ENCODE data around the gene PRXL2B. TPM values are rescaled to one million over a fixed set of nuclear protein-coding genes. Genes with fewer than 3 reads are reported as not detected.
"Not testable (repeated sequence)": the region's sequence is repeated elsewhere in the genome, so short reads cannot be mapped to it uniquely, and the experiment has no call there.

Gene PRXL2B
- total RNA-seq, 4 donors from 2014 or later: 33.7 to 101 (median 50.1) TPM

- Histone ChIP-seq H3K9me3 (peaks cover 6 to 7% of the 10 kb centered on the region in 2 donors), H3K27me3 (no peaks in the 10 kb centered on the region), H3K4me3 (no peak overlapping the region), H3K27ac (no peak overlapping the region), H3K4me1 (peaks cover 0 to 20% (median 12%) of the 10 kb centered on the region in 4 donors), H3K36me3 (no peaks in the 10 kb centered on the region)
- DNase-seq: no peak
- in situ Hi-C loops (cut with MboI; ENCODE audit: low pct_ligation_motif_present in 1 of 4, low pct_unique_long_range_greater_than_20kb in 1 of 4, low sequenced_read_pairs in 3 of 4) (loop anchor here in 1 of 4 donors (25.0 kb wide), 1 partner anchor 157 kb away; the partner anchor contains the start of gene PEX10), intact Hi-C loops (cut with DNase I; ENCODE audit: low total_unique reads) (no loop called here)
- WGBS, 2 donors (ENCODE audit: low coverage in 1 of 2): 82% methylated on average over 15 of the region's 17 CpGs; no CpG with 5 or more reads in 1 of the 2 donors
- TF ChIP-seq EP300 (IDR thresholded peaks at IDR 0.05; ENCODE audit: low read depth) (no peak), POLR2AphosphoS5 (IDR thresholded peaks at IDR 0.05) (no peak), POLR2A (IDR thresholded peaks at IDR 0.05) (no peak)
- TF ChIP-seq, protein P1, sequence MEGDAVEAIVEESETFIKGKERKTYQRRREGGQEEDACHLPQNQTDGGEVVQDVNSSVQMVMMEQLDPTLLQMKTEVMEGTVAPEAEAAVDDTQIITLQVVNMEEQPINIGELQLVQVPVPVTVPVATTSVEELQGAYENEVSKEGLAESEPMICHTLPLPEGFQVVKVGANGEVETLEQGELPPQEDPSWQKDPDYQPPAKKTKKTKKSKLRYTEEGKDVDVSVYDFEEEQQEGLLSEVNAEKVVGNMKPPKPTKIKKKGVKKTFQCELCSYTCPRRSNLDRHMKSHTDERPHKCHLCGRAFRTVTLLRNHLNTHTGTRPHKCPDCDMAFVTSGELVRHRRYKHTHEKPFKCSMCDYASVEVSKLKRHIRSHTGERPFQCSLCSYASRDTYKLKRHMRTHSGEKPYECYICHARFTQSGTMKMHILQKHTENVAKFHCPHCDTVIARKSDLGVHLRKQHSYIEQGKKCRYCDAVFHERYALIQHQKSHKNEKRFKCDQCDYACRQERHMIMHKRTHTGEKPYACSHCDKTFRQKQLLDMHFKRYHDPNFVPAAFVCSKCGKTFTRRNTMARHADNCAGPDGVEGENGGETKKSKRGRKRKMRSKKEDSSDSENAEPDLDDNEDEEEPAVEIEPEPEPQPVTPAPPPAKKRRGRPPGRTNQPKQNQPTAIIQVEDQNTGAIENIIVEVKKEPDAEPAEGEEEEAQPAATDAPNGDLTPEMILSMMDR (IDR thresholded peaks at IDR 0.05): no peak
These were observed 17.5 kb upstream of the PRXL2B start for GRCh38 chr1:2569060-2569459.

DNA sequence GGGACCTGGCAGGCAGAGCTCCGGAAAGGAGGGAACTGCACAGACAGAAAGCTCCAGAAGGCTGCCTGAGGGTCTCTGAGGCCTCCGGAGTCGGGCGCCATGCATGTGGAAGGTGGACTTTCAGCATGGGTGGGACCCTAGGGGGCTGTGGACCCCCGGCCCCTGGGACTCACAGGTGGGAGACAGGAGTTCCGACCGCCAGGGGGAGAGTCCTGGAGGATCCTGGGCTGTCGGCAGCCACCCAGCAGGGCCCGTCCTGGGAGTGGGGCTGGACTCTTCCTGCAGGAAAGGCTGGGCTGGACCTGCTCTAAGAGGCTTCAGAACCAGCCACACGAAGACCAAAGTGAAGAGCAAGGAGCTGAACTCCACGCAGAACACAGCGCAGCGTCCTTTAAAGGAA lies 16.9 kb upstream of the PRXL2B start:
- H3K36me3 ChIP-seq; H3K4me3 ChIP-seq; H3K9me3 ChIP-seq; intact Hi-C loops (cut with DNase I; ENCODE audit: low total_unique reads); H3K27me3 ChIP-seq; DNase-seq; H3K27ac ChIP-seq: not testable (repeated sequence)
- in situ Hi-C loops (cut with MboI; ENCODE audit: low pct_ligation_motif_present in 1 of 4, low pct_unique_long_range_greater_than_20kb in 1 of 4, low sequenced_read_pairs in 3 of 4): loop anchor here in 1 of 4 donors (25.0 kb wide), 1 partner anchor 157 kb away; the partner anchor contains the start of gene PEX10
- WGBS, 2 donors (ENCODE audit: low coverage in 1 of 2): 75% methylated on average over 13 of the region's 13 CpGs; no CpG with 5 or more reads in 1 of the 2 donors
- H3K4me1 ChIP-seq: peaks cover 0 to 13% (median 8%) of the 10 kb centered on the region in 4 donors

DNA sequence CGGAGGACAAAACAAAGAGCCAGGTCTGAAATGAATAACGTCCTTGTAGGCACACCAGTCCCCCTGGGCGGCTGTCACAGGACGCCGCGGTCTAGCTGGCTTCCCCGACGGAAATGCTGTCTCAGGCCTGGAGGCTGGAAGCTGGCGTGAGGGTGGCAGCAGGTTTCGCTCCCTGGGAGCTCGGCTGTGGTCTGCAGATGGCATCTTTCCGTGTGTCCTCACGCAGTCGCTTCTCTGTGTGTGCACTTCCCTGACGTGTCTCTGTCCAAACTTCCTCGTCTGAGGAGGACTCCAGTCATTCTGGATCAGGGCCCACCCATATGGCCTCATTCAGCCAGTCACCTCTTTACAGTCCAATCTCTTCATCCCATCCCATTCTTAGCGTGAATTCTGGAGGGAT lies 16.2 kb upstream of the PRXL2B start:
- Histone ChIP-seq H3K9me3 (peaks cover 6 to 7% of the 10 kb centered on the region in 2 donors), H3K4me1 (peaks cover 2 to 12% (median 6%) of the 10 kb centered on the region in 4 donors), H3K27ac (no peak overlapping the region), H3K27me3 (no peaks in the 10 kb centered on the region), H3K36me3 (no peaks in the 10 kb centered on the region), H3K4me3 (no peak overlapping the region)
- 76 to 83% methylated on average over 9 to 17 of the region's 17 CpGs for WGBS, 2 donors (ENCODE audit: low coverage in 1 of 2)
- in situ Hi-C loops (cut with MboI; ENCODE audit: low pct_ligation_motif_present in 1 of 4, low pct_unique_long_range_greater_than_20kb in 1 of 4, low sequenced_read_pairs in 3 of 4) (loop anchor here in 1 of 4 donors (25.0 kb wide), 1 partner anchor 158 kb away; the partner anchor contains the start of gene PEX10), intact Hi-C loops (cut with DNase I; ENCODE audit: low total_unique reads) (no loop called here)
- no peak for DNase-seq
- TF ChIP-seq, protein P1 (IDR thresholded peaks at IDR 0.05): no peak
- TF ChIP-seq POLR2AphosphoS5 (IDR thresholded peaks at IDR 0.05): no peak
- no peak for TF ChIP-seq POLR2A (IDR thresholded peaks at IDR 0.05)
- TF ChIP-seq EP300 (IDR thresholded peaks at IDR 0.05; ENCODE audit: low read depth): no peak

GRCh38 chr1:2571348-2571747 lies 15.2 kb upstream of the PRXL2B start:
- 91% methylated on average over 9 of the region's 9 CpGs; no CpG with 5 or more reads in 1 of the 2 donors for WGBS, 2 donors (ENCODE audit: low coverage in 1 of 2)
- in situ Hi-C loops (cut with MboI; ENCODE audit: low pct_ligation_motif_present in 1 of 4, low pct_unique_long_range_greater_than_20kb in 1 of 4, low sequenced_read_pairs in 3 of 4): loop anchor here in 1 of 4 donors (25.0 kb wide), 1 partner anchor 159 kb away; the partner anchor contains the start of gene PEX10

More at GRCh38 chr1:2571348-2571747, 15.2 kb upstream of the PRXL2B start:
- TF ChIP-seq, protein P1 (IDR thresholded peaks at IDR 0.05): no peak
- TF ChIP-seq POLR2A (IDR thresholded peaks at IDR 0.05): no peak
- no peak for TF ChIP-seq POLR2AphosphoS5 (IDR thresholded peaks at IDR 0.05)
- TF ChIP-seq EP300 (IDR thresholded peaks at IDR 0.05; ENCODE audit: low read depth): no peak
- Histone ChIP-seq H3K27me3 (no peaks in the 10 kb centered on the region), H3K4me1 (peaks cover 8 to 15% (median 9%) of the 10 kb centered on the region in 4 donors), H3K36me3 (no peaks in the 10 kb centered on the region), H3K27ac (no peak overlapping the region), H3K4me3 (no peak overlapping the region), H3K9me3 (peaks cover 6 to 7% of the 10 kb centered on the region in 2 donors)
- intact Hi-C loops (cut with DNase I; ENCODE audit: low total_unique reads): no loop called here
- DNase-seq: no peak

Data from transverse colon (tissue), 4 donors.